Choroid plexus epithelial cell (primary cell): ENCODE data around the gene TMBIM1.

Experiments used
- DNase-seq: peaks from one replicate; pipeline ENCODE4 v3.0.0-alpha.2; 2010; ENCODE audit warnings: low read depth
- H3K4me3 ChIP-seq: 2 replicates; pipeline ENCODE4 v1.5.1; 2011; ENCODE audit warnings: low read depth, mild to moderate bottlenecking, control low read depth, low read length, moderate library complexity
- CTCF ChIP-seq: conservative IDR thresholded peaks from 2 replicates; pipeline ENCODE4 v1.5.1; 2011; ENCODE audit warnings: low read depth, mild to moderate bottlenecking, control low read depth, inconsistent platforms, low read length, moderate library complexity

TMBIM1 gene

DNA sequence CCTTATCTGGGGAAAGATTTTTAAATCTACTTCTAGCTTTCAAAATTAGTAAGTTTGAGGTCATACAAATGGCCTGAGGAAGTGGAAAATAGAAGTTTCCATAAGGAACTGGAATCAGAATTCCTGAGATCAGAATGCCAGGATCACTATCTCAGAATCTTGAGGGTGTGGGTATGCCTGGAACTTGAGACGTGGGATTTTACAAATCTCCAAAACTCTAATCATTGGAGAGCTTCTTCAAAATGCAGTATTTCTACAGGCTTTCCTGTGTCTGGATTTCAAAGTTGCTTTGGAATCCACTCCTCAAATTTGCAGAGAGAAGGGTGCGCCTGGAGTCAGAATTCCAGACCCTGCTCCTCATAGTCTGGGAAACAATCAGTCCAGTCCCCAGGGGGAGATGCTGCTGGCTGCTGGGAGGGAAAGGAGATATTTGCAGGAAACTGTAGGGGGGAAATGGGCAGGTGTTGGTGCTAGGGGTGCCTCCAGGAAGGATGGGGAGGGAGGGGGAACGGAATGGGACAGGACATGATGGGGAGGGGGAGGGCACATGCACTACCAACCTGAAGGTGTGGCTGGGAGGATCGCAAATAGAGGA lies 33.4 kb upstream of the TMBIM1 start:
- no peak overlapping the region for H3K4me3 ChIP-seq
- TF ChIP-seq CTCF = no peak
- no peak for DNase-seq

- no peak for TF ChIP-seq CTCF
- H3K4me3 ChIP-seq = peak overlapping the region; percentile 70
- DNase-seq = peak; percentile 68
Measured at GRCh38 chr2:218323526-218324472, 31.5 kb upstream of the TMBIM1 start.

DNA sequence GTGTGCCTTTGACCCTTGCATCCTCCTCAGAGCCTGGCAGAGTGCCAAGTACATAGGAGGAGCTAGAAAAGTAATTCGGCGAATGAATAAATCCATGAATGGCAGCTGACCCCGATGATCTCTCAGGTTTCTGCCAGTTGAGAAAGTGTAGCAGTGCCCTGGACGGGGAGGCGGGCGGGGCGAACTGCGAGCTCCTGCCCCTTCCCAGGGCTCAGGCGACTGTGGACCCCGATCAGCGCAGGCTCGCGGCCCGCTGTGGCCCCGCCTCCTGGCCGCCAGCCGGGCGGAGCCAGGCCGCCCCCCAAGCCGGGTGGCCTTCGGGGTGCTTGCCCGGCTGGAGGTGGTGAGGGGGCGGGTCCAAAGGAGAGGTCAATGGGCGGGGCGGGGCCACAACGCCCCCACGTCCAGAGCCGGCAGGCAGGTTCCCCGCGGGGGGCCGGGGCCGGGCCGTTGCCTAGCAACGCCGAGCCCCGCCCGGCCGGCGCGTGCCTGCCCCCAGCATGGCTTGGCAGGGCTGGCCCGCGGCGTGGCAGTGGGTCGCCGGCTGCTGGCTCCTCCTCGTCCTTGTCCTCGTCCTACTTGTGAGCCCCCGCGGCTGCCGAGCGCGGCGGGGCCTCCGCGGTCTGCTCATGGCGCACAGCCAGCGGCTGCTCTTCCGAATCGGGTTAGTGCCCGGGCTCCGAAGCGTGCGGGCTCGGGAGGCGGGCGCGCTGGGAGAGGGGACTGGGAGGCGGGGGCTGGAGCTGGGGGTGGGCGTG lies 30.6 kb upstream of the TMBIM1 start:
- peak overlapping the region; percentile 70 for H3K4me3 ChIP-seq
- DNase-seq = peak; percentile 98
- no peak for TF ChIP-seq CTCF

- no peak for TF ChIP-seq CTCF
- H3K4me3 ChIP-seq = no peak overlapping the region
- DNase-seq = no peak
Measured at GRCh38 chr2:218320704-218321336, 28.5 kb upstream of the TMBIM1 start.

DNA sequence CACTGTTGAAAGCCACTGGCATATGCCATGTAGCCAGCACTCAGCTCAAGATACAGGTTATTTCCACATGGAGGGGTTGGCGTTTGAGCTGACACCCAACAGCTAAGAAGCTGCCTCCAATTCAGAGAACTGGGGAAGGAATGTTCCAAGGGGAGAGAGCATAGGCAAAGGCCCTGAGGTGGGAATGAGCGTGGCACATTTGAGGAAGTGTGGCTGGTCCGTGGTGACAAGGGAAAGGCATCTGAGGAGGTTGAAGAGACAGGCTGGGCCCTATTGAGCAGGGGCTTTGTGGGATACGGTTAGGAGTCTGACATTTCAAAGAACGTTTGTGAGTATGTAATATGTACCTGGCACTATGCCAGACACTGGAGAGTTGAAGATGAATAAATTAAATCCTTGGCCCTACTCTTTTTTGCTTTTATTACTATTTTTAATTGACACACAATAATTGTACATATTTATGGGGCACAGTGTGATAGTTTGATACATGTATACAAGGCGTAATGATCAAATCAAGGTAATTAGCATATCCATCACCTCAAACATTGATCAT lies 27.6 kb upstream of the TMBIM1 start:
- no peak overlapping the region for H3K4me3 ChIP-seq
- TF ChIP-seq CTCF = no peak
- DNase-seq = peak; percentile 41

- no peak for DNase-seq
- no peak for TF ChIP-seq CTCF
Measured at GRCh38 chr2:218318241-218318640, 25.9 kb upstream of the TMBIM1 start.

More at GRCh38 chr2:218318241-218318640, 25.9 kb upstream of the TMBIM1 start:
- H3K4me3 ChIP-seq = no peak overlapping the region
